HepG2 (cell line): ENCODE data around the gene SOWAHA. TPM values are rescaled to one million over a fixed set of nuclear protein-coding genes. Genes with fewer than 3 reads are reported as not detected.

Source experiments
- BHLHE40 ChIP-seq: IDR thresholded peaks from 2 replicates; pipeline ENCODE4 v1.6.1; 2011; ENCODE audit warnings: low read length, improper control_type of control experiment
- GFI1 ChIP-seq: sonication (generic); formaldehyde crosslinking; IDR thresholded peaks from 2 replicates; pipeline ENCODE4 v1.5.0; 2020; ENCODE audit warnings: missing genetic modification reagents, mild to moderate bottlenecking, borderline replicate concordance
- PHF20 ChIP-seq: sonication (generic); formaldehyde crosslinking; IDR thresholded peaks from 2 replicates; pipeline ENCODE4 v1.5.0; 2020; ENCODE audit warnings: mild to moderate bottlenecking, missing genetic modification reagents
- PHF21A ChIP-seq: sonication (generic); formaldehyde crosslinking; IDR thresholded peaks from 2 replicates; pipeline ENCODE4 v1.5.0; 2020; ENCODE audit warnings: mild to moderate bottlenecking, missing genetic modification reagents
- PPARG ChIP-seq: conservative IDR thresholded peaks from 2 replicates; pipeline ENCODE4 v1.6.1; 2016; ENCODE audit warnings: missing biosample characterization, missing genetic modification reagents
- RCOR2 ChIP-seq: IDR thresholded peaks from 2 replicates; pipeline ENCODE4 v1.6.1; 2016; ENCODE audit warnings: missing biosample characterization, missing genetic modification reagents
- SMYD3 ChIP-seq: sonication (generic); formaldehyde crosslinking; IDR thresholded peaks from 2 replicates; pipeline ENCODE4 v1.8.1; 2023; ENCODE audit warnings: mild to moderate bottlenecking, missing genetic modification reagents
- TCF12 ChIP-seq, 2 experiments: fragments of 450-650 bp in 1 of 2; sonication (generic) in 1 of 2; formaldehyde crosslinking in 1 of 2; IDR thresholded peaks; 2 replicates each; pipeline versions ENCODE4 v1.6.1 to v1.8.0; 2017 to 2022; ENCODE audit warnings: antibody characterized with exemption in 1 of 2, mild to moderate bottlenecking in 1 of 2, missing genetic modification reagents in 1 of 2, moderate library complexity in 1 of 2
- ZNF296 ChIP-seq: sonication (generic); formaldehyde crosslinking; conservative IDR thresholded peaks from 2 replicates; pipeline ENCODE4 v1.5.0; 2020; ENCODE audit warnings: mild to moderate bottlenecking, missing genetic modification reagents
- ZNF543 ChIP-seq: sonication (generic); formaldehyde crosslinking; IDR thresholded peaks from 2 replicates; pipeline ENCODE4 v1.4.0; 2020; ENCODE audit warnings: mild to moderate bottlenecking, missing genetic modification reagents
- ZNF546 ChIP-seq: sonication (generic); formaldehyde crosslinking; conservative IDR thresholded peaks from 2 replicates; pipeline ENCODE4 v1.8.1; 2023; ENCODE audit warnings: mild to moderate bottlenecking, missing genetic modification reagents
- ZNF563 ChIP-seq: sonication (generic); formaldehyde crosslinking; IDR thresholded peaks from 2 replicates; pipeline ENCODE4 v1.8.0; 2022; ENCODE audit warnings: mild to moderate bottlenecking, moderate library complexity, missing genetic modification reagents
- ZNF598 ChIP-seq: sonication (generic); formaldehyde crosslinking; IDR thresholded peaks from 2 replicates; pipeline ENCODE4 v1.5.1; 2020; ENCODE audit warnings: mild to moderate bottlenecking, missing genetic modification reagents, borderline replicate concordance
- ZNF761 ChIP-seq: sonication (generic); formaldehyde crosslinking; conservative IDR thresholded peaks from 2 replicates; pipeline ENCODE4 v1.4.0; 2020; ENCODE audit warnings: mild to moderate bottlenecking, missing genetic modification reagents
- polyA plus RNA-seq, 8 experiments: library from polyadenylated mRNA; depleted of rRNA in 3 of 8; stranded (reverse) in 7 of 8; unstranded in 1 of 8; fragments of >200 nt; fragmentation: Illumina TruSeq in 4 of 8; extraction: Trizol in 4 of 8; gene quantifications; 2 replicates each; pipeline versions ENCODE4 v1.2.1 to v1.2.3, GENCODE V29; 2011 to 2016; ENCODE audit warnings: low read depth in 4 of 8, missing spikeins in 1 of 8, mixed read lengths in 1 of 8; ENCODE audit not compliant: insufficient read depth in 1 of 8
- total RNA-seq, 5 experiments: library from RNA; depleted of rRNA; stranded (reverse); fragments of >200 nt; fragmentation: Illumina TruSeq; extraction: Trizol; gene quantifications; 2 replicates each; pipeline ENCODE4 v1.2.3, GENCODE V29; 2016; ENCODE audit warnings: low read depth in 1 of 5
- TF ChIP-seq, protein P1 (sequence below): sonication (generic); formaldehyde crosslinking; IDR thresholded peaks from 2 replicates; pipeline ENCODE4 v1.4.0; 2020; ENCODE audit warnings: missing genetic modification reagents
- TF ChIP-seq, protein P2 (sequence below): sonication (generic); formaldehyde crosslinking; IDR thresholded peaks from 2 replicates; pipeline ENCODE4 v1.4.0; 2020; ENCODE audit warnings: mild to moderate bottlenecking, missing genetic modification reagents
- TF ChIP-seq, protein P3 (sequence below): sonication (generic); formaldehyde crosslinking; IDR thresholded peaks from 2 replicates; pipeline ENCODE4 v1.8.1; 2023; ENCODE audit warnings: mild to moderate bottlenecking, missing genetic modification reagents
- TF ChIP-seq, protein P4 (sequence below), 2 experiments: IDR thresholded peaks; 2 replicates each; pipeline ENCODE4 v1.6.1; 2011 to 2012; ENCODE audit warnings: low read length in 2 of 2, borderline replicate concordance in 1 of 2, low read depth in 1 of 2, mild to moderate bottlenecking in 1 of 2, moderate library complexity in 1 of 2
- TF ChIP-seq, protein P5 (sequence below): sonication (generic); formaldehyde crosslinking; IDR thresholded peaks from 2 replicates; pipeline ENCODE4 v1.4.0; 2020; ENCODE audit warnings: low read depth, mild to moderate bottlenecking, missing genetic modification reagents

Gene SOWAHA
- total and polyA plus RNA-seq, 2 of the 13 experiments (the other 11 are each of a cell fraction or from before 2014, with no cell fraction given), result 0.95 to 1.9 TPM

GRCh38 chr5:132807163-132807838 lies 5.8 kb upstream of the SOWAHA start (continued):
- TF ChIP-seq, protein P1, sequence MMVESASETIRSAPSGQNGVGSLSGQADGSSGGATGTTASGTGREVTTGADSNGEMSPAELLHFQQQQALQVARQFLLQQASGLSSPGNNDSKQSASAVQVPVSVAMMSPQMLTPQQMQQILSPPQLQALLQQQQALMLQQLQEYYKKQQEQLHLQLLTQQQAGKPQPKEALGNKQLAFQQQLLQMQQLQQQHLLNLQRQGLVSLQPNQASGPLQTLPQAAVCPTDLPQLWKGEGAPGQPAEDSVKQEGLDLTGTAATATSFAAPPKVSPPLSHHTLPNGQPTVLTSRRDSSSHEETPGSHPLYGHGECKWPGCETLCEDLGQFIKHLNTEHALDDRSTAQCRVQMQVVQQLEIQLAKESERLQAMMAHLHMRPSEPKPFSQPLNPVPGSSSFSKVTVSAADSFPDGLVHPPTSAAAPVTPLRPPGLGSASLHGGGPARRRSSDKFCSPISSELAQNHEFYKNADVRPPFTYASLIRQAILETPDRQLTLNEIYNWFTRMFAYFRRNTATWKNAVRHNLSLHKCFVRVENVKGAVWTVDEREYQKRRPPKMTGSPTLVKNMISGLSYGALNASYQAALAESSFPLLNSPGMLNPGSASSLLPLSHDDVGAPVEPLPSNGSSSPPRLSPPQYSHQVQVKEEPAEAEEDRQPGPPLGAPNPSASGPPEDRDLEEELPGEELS, result peak; percentile 80
- TF ChIP-seq ZNF563 (CRISPR knock-in tag) (no peak), TCF12 (IDR thresholded peaks at IDR 0.05) (no peak), TCF12 (CRISPR knock-in tag; IDR thresholded peaks at IDR 0.05) (no peak; the same call in 1 of the 2 replicates), SMYD3 (CRISPR knock-in tag) (no peak; the same call in 1 of the 2 replicates), BHLHE40 (peak; percentile 82), ZNF543 (CRISPR knock-in tag) (peak; percentile 41; the same call in 1 of the 2 replicates), ZNF546 (no peak), RCOR2 (peak; percentile 67; the same call in 1 of the 2 replicates), GFI1 (CRISPR knock-in tag) (peak; percentile 87), PHF20 (peak; percentile 47; the same call in 1 of the 2 replicates), ZNF296 (no peak), PPARG (peak; percentile 82), PHF21A (CRISPR knock-in tag) (peak; percentile 95), ZNF598 (0 out of 2 replicates have a peak, but pooled peaks have one; percentile 36), ZNF761 (no peak)
- TF ChIP-seq, protein P2, sequence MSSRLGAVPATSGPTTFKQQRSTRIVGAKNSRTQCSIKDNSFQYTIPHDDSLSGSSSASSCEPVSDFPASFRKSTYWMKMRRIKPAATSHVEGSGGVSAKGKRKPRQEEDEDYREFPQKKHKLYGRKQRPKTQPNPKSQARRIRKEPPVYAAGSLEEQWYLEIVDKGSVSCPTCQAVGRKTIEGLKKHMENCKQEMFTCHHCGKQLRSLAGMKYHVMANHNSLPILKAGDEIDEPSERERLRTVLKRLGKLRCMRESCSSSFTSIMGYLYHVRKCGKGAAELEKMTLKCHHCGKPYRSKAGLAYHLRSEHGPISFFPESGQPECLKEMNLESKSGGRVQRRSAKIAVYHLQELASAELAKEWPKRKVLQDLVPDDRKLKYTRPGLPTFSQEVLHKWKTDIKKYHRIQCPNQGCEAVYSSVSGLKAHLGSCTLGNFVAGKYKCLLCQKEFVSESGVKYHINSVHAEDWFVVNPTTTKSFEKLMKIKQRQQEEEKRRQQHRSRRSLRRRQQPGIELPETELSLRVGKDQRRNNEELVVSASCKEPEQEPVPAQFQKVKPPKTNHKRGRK (CRISPR knock-in tag), result no peak
- TF ChIP-seq, protein P3, sequence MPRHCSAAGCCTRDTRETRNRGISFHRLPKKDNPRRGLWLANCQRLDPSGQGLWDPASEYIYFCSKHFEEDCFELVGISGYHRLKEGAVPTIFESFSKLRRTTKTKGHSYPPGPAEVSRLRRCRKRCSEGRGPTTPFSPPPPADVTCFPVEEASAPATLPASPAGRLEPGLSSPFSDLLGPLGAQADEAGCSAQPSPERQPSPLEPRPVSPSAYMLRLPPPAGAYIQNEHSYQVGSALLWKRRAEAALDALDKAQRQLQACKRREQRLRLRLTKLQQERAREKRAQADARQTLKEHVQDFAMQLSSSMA (CRISPR knock-in tag), result no peak
- TF ChIP-seq, protein P4, sequence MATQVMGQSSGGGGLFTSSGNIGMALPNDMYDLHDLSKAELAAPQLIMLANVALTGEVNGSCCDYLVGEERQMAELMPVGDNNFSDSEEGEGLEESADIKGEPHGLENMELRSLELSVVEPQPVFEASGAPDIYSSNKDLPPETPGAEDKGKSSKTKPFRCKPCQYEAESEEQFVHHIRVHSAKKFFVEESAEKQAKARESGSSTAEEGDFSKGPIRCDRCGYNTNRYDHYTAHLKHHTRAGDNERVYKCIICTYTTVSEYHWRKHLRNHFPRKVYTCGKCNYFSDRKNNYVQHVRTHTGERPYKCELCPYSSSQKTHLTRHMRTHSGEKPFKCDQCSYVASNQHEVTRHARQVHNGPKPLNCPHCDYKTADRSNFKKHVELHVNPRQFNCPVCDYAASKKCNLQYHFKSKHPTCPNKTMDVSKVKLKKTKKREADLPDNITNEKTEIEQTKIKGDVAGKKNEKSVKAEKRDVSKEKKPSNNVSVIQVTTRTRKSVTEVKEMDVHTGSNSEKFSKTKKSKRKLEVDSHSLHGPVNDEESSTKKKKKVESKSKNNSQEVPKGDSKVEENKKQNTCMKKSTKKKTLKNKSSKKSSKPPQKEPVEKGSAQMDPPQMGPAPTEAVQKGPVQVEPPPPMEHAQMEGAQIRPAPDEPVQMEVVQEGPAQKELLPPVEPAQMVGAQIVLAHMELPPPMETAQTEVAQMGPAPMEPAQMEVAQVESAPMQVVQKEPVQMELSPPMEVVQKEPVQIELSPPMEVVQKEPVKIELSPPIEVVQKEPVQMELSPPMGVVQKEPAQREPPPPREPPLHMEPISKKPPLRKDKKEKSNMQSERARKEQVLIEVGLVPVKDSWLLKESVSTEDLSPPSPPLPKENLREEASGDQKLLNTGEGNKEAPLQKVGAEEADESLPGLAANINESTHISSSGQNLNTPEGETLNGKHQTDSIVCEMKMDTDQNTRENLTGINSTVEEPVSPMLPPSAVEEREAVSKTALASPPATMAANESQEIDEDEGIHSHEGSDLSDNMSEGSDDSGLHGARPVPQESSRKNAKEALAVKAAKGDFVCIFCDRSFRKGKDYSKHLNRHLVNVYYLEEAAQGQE (IDR thresholded peaks at IDR 0.05; ENCODE audit: borderline replicate concordance in 1 of 2, low read depth in 1 of 2, low read length in 2 of 2), result peak in 1 of 2 experiments; percentile 76; a peak in 2 of 4 replicates
- TF ChIP-seq, protein P5, sequence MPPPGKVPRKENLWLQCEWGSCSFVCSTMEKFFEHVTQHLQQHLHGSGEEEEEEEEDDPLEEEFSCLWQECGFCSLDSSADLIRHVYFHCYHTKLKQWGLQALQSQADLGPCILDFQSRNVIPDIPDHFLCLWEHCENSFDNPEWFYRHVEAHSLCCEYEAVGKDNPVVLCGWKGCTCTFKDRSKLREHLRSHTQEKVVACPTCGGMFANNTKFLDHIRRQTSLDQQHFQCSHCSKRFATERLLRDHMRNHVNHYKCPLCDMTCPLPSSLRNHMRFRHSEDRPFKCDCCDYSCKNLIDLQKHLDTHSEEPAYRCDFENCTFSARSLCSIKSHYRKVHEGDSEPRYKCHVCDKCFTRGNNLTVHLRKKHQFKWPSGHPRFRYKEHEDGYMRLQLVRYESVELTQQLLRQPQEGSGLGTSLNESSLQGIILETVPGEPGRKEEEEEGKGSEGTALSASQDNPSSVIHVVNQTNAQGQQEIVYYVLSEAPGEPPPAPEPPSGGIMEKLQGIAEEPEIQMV (CRISPR knock-in tag), result no peak
